A673 (cell line): ENCODE measurements around the gene NECAP2. TPM values are rescaled to one million over a fixed set of nuclear protein-coding genes. Genes with fewer than 3 reads are reported as not detected.

Experiments used
- BruUV-seq: library from RNA; stranded (reverse); fragments of 400-500 nt; replicated peaks from 2 replicates; lab custom pipeline; 2021; lab: Mats Ljungman, UMichigan
- CTCF ChIA-PET: fragments of 300-600 bp; sonication (Branson Sonifier 250); formaldehyde crosslinking; loops from one replicate; lab custom pipeline; 2022; ENCODE audit warnings: antibody characterized with exemption; lab: Charles Lee
- POLR2A ChIA-PET: fragments of 300-600 bp; sonication (Branson Sonifier 250); formaldehyde crosslinking; loops from one replicate; lab custom pipeline; 2022; ENCODE audit warnings: antibody characterized with exemption; ENCODE audit not compliant: low non-redundant PET; lab: Charles Lee
- DNase-seq: peaks from one replicate; pipeline ENCODE4 v3.0.0-alpha.2; 2015; ENCODE audit warnings: low spot score
- H3K27ac ChIP-seq: fragments of 200-600 bp; sonication (generic); 2 replicates; pipeline ENCODE4 v1.5.1; 2016; ENCODE audit warnings: mixed run types, low read depth, mild to moderate bottlenecking, mixed read lengths, antibody characterized with exemption, low read length; ENCODE audit not compliant: poor library complexity, severe bottlenecking
- H3K27me3 ChIP-seq: fragments of 200-600 bp; sonication (generic); replicated peaks from 2 replicates; pipeline ENCODE4 v1.6.1; 2017; ENCODE audit warnings: mixed run types, low read depth, mild to moderate bottlenecking, mixed read lengths, antibody characterized with exemption, low read length; ENCODE audit not compliant: insufficient read depth, poor library complexity
- H3K36me3 ChIP-seq: fragments of 200-600 bp; sonication (generic); 2 replicates; pipeline ENCODE4 v1.6.1; 2016; ENCODE audit warnings: mixed run types, mild to moderate bottlenecking, mixed read lengths, antibody characterized with exemption, low read length; ENCODE audit not compliant: insufficient read depth, poor library complexity, severe bottlenecking
- H3K4me1 ChIP-seq: fragments of 200-600 bp; sonication (generic); 2 replicates; pipeline ENCODE4 v1.6.1; 2017; ENCODE audit warnings: mixed run types, mild to moderate bottlenecking, mixed read lengths, antibody characterized with exemption, low read length; ENCODE audit not compliant: insufficient read depth, poor library complexity, severe bottlenecking
- H3K4me3 ChIP-seq: fragments of 200-600 bp; sonication (generic); 2 replicates; pipeline ENCODE4 v1.5.1; 2016; ENCODE audit warnings: low read depth, mixed run types, mild to moderate bottlenecking, mixed read lengths, low read length; ENCODE audit not compliant: poor library complexity, severe bottlenecking
- H3K9me3 ChIP-seq: fragments of 200-600 bp; sonication (generic); 2 replicates; pipeline ENCODE4 v1.6.1; 2016; ENCODE audit warnings: mixed run types, low read depth, mild to moderate bottlenecking, mixed read lengths, antibody characterized with exemption, low read length; ENCODE audit not compliant: poor library complexity, severe bottlenecking
- CTCF ChIP-seq: fragments of 300-800, 200-600 bp; sonication (generic); conservative IDR thresholded peaks from 2 replicates; pipeline ENCODE4 v1.5.1; 2017; ENCODE audit warnings: low read depth, mild to moderate bottlenecking, antibody characterized with exemption, low read length, moderate library complexity, mixed read lengths
- EZH2 ChIP-seq: fragments of 200-600 bp; sonication (generic); IDR thresholded peaks from 2 replicates; pipeline ENCODE4 v1.6.1; 2017; ENCODE audit warnings: borderline replicate concordance, low read depth, mild to moderate bottlenecking, mixed read lengths, antibody characterized with exemption, low read length; ENCODE audit not compliant: poor library complexity, severe bottlenecking
- intact Hi-C: fragments of 100-400 bp; cut with micrococcal nuclease; formaldehyde crosslinking; loops from one replicate; pipeline ENCODE4 v1.10.0; 2022; ENCODE audit not compliant: unreplicated experiment
- total RNA-seq: library from RNA; stranded (reverse); gene quantifications from 2 replicates; pipeline ENCODE4 v1.2.3, GENCODE V29; 2021

Gene NECAP2
- total RNA-seq, 1 experiment from 2014 or later: 47.6 TPM

- Histone ChIP-seq H3K4me3 (no peak overlapping the region), H3K4me1 (no peaks in the 10 kb centered on the region), H3K27ac (no peak overlapping the region), H3K9me3 (no peaks in the 10 kb centered on the region), H3K36me3 (no peaks in the 10 kb centered on the region), H3K27me3 (no peaks in the 10 kb centered on the region)
- intact Hi-C loops: no loop called here
- BruUV-seq: no TSS peak
- TF ChIP-seq EZH2: no peak
- no peak for TF ChIP-seq CTCF
- DNase-seq: no peak
- ChIA-PET POLR2A (no interaction called here), CTCF (no interaction called here)
Observed at GRCh38 chr1:16413191-16413590, 27.3 kb upstream of the NECAP2 start.

- CTCF ChIA-PET: no interaction called here
- H3K27ac ChIP-seq: no peak overlapping the region
Observed at GRCh38 chr1:16418823-16419425, 21.6 kb upstream of the NECAP2 start.

GRCh38 chr1:16420424-16421118 is 20.0 kb upstream of the NECAP2 start:
- no peak for DNase-seq
- no peaks in the 10 kb centered on the region for H3K4me1 ChIP-seq
- no peak for TF ChIP-seq CTCF
- no peak for TF ChIP-seq EZH2
- intact Hi-C loops: no loop called here
- H3K9me3 ChIP-seq: no peaks in the 10 kb centered on the region
- ChIA-PET POLR2A (no interaction called here), CTCF (no interaction called here)
- no peak overlapping the region for H3K4me3 ChIP-seq
- no peak overlapping the region for H3K27ac ChIP-seq
- H3K27me3 ChIP-seq: no peaks in the 10 kb centered on the region
- no peaks in the 10 kb centered on the region for H3K36me3 ChIP-seq
- BruUV-seq: no TSS peak

More at GRCh38 chr1:16418823-16419425, 21.6 kb upstream of the NECAP2 start:
- no peaks in the 10 kb centered on the region for H3K27me3 ChIP-seq
- no peak for DNase-seq
- POLR2A ChIA-PET: no interaction called here
- no peaks in the 10 kb centered on the region for H3K9me3 ChIP-seq
- no TSS peak for BruUV-seq
- TF ChIP-seq CTCF: no peak
- TF ChIP-seq EZH2: no peak
- H3K36me3 ChIP-seq: no peaks in the 10 kb centered on the region
- no peak overlapping the region for H3K4me3 ChIP-seq
- no peaks in the 10 kb centered on the region for H3K4me1 ChIP-seq
- intact Hi-C loops: no loop called here
